PFSK-1 (cell line): ENCODE data around the gene CFAP61.

Source experiments
- POLR2AphosphoS5 ChIP-seq: IDR thresholded peaks from 2 replicates; pipeline ENCODE4 v1.6.1; 2012; ENCODE audit warnings: low read depth, mild to moderate bottlenecking, control low read depth, low read length, moderate library complexity
- TAF1 ChIP-seq: IDR thresholded peaks from 2 replicates; pipeline ENCODE4 v1.6.1; 2012; ENCODE audit warnings: low read length, control low read depth, borderline replicate concordance; ENCODE audit not compliant: insufficient read depth

DNA sequence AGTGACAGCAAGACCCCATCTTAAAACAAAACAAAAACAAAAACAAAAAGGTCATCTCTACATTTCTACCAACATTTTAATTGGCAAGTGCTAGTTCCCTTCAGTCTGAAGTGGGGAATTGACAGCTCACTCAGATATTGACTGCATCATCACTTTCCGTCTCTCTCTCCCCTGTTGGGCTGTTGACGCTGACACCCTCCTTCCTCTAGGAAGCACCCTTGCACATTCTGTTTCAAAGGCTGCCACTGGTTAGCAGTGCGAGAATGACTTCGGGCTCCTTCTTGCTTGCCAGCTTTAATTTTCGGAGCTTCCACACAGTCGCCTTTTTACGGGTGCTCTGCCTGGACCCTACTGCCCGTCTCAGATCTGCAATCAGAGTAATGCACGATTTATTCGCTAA, 218.9 kb downstream of the CFAP61 start:
- no peak for TF ChIP-seq POLR2AphosphoS5
- TF ChIP-seq TAF1, result no peak
